HG03039 (cell line): ENCODE data around the gene BOLA2B.

ENCODE experiments used
- ATAC-seq: cut with Tn5 transposase; IDR thresholded peaks from one replicate; pipeline ENCODE4 v1.9.1; 2021; ENCODE audit warnings: mild to moderate bottlenecking, moderate library complexity; ENCODE audit not compliant: unreplicated experiment

Gene BOLA2B

GRCh38 chr16:30145657-30146056 lies 47.8 kb downstream of the BOLA2B start:
- ATAC-seq = no peak

GRCh38 chr16:30144917-30145316 lies 48.5 kb downstream of the BOLA2B start:
- no peak for ATAC-seq

- ATAC-seq = no peak
These were observed 49.4 kb downstream of the BOLA2B start for GRCh38 chr16:30144017-30144416.

- ATAC-seq = no peak
These were observed 50.1 kb downstream of the BOLA2B start for GRCh38 chr16:30143347-30143702.
